NCI-H345 treated with DMSO at 0.1 percent for 48 hours (cell line): ENCODE measurements around the gene TNNC2.
"Not testable (repeated sequence)": the region's sequence is repeated elsewhere in the genome, so short reads cannot be mapped to it uniquely, and the experiment has no call there.

Experiments
- DNase-seq: peaks from one replicate; lab custom pipeline; 2025; ENCODE audit not compliant: unreplicated experiment; lab: John Stamatoyannopoulos, UW

Gene TNNC2

DNA sequence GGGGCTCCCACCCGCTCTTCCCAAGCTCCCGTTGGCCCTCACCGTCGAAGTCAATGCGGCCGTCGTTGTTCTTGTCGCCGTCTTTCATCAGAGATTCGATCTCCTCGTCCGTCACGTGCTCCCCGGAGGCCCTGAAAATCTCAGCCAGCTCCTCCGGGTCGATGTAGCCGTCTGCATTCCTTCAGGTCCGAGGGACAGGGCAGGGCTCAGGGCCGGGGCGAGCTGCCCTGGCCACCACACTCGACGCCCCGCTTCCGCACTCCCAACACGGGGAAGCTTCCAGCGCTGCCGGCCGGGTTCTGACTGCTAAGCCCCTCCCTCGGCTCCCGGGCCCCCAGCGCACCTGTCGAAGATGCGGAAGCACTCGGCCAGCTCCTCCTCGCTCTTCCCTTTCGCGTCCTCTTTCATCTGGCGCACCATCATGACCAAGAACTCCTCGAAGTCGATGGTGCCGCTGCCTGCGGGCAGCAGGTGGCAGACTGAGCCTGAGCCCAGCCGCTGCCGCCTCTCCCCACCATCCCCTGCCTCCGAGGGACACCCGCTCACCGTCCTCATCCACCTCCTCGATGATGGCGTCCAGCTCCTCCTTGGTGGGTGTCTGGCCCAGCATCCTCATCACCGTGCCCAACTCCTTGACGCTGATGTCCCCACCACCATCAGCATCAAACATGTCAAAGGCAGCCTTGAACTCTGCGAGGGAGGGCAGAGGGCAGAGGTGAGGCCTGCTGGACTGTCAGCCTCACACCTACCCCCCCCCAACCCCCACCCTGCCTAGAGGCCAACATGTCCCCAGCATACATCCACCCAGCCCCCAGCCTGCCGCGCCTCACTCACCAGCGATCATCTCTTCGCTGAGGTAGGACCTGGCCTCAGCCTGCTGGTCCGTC lies 2.9 kb downstream of the TNNC2 start:
- no peak for DNase-seq

DNA sequence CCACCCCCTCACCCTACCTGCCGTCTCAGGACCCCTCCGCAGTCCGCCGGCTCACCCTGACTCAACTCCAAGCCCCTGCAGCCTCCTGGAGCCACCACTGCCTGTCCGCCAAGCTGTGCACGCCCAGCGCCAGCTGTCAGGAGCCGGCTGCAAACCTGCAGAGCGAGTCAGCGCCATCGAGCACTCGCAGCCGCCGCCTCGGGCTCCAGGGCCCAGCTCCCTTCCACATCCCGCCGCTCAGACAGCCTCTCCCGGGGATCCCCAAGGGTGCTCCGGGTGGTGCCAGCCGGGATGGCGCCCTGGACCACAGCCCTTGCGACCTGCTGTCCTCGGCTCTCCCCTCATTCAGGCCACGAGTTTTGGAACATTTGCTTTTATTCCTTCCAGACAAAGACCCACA lies 4.3 kb downstream of the TNNC2 start:
- DNase-seq = no peak

- DNase-seq = no peak
Measured at GRCh38 chr20:45821947-45822346, 5.2 kb downstream of the TNNC2 start.

GRCh38 chr20:45819466-45819865 lies 7.6 kb downstream of the TNNC2 start:
- no peak for DNase-seq

DNA sequence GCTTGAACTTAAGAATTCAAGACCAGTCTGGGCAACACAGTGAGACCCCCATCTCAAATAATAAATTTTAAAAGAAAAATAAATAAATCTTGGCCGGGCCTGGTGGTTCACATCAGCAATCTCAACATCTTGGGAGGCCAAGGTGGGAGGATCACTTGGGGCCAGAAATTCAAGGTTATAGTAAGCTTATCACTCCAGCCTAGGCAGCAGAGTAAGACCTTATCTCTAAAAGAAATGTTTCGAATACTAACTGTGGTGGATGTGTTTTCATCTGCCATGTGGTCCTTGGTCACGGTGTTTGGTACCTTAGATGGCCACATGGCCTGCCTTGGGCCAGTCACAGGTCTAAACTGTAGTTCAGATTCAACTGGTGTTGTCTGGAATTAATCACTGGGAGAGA lies 8.9 kb downstream of the TNNC2 start:
- no peak for DNase-seq

- DNase-seq = no peak
Measured at GRCh38 chr20:45817376-45818194, 9.5 kb downstream of the TNNC2 start.

DNA sequence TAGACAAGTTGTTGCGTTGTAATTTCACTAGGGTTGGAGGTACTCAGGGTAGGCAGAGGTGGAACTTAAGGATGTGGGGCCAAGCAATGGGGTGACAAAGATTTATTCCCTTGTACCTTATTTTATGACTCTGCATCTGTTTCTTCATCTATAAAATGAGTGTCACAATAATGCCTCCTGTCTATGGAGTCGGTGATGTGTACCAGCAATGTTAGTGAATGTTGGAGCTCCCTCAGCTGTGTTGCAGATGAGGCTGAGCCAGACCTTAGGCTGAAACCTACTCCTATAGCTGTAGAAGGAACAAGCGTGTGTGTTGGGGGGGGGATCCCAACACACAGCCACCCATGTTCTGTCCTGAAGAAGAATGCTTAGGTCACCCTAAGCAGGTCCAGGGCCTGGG lies 10.2 kb downstream of the TNNC2 start:
- DNase-seq = no peak

DNA sequence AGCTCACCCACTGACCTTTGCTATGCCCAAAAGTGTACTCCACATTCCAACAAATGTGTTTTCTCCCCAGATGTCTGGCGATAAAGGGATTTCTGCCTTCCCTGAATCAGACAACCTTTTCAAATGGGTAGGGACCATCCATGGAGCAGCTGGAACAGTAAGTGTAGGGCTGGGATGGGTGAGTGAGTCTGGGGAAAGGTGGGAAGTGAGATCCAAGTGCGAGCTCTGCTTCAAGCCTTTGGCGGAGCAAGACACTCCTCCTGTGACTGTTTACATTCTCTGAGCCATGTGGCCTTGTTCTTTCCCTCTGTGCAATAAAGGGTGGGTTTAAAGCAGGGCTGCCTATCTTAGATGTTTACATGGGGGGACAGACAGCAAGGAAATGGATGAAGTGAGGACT lies 12.8 kb downstream of the TNNC2 start:
- DNase-seq = no peak

DNA sequence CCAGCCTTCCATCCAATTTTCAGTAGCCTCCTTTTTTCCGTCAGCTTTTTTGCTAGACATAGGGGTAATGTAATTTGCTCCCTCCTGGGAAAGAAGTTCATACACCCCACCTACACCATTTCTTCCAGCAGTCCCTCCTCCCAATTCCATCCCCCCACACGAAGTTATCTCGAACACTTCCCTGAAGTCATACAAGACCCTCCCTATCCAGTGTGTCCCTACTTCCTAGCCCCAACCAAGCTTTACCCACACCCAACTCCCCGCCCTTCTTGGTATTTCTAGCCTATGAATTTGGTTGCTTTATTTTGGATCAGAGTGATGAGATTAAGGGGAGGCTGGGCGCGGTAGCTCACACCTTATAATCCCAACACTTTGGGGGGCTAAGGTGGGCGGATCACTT lies 13.6 kb downstream of the TNNC2 start:
- no peak for DNase-seq

DNA sequence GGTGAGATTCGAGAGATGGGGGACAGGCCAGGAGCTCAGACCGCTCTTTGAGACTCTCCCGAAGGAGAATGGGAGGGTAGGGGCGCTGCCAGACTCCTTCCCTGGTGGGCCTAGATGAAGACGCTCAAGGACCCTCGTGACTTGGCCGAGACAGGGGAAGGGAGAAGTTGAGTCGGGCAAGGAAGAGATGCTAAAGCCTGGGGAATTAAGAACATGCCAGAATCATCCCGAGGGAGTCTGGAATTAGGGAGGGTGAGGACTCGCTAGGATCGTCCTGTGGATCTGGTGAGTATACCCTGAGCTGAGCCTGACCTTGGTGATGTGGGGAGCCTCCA lies 14.1 kb downstream of the TNNC2 start:
- DNase-seq = no peak

DNA sequence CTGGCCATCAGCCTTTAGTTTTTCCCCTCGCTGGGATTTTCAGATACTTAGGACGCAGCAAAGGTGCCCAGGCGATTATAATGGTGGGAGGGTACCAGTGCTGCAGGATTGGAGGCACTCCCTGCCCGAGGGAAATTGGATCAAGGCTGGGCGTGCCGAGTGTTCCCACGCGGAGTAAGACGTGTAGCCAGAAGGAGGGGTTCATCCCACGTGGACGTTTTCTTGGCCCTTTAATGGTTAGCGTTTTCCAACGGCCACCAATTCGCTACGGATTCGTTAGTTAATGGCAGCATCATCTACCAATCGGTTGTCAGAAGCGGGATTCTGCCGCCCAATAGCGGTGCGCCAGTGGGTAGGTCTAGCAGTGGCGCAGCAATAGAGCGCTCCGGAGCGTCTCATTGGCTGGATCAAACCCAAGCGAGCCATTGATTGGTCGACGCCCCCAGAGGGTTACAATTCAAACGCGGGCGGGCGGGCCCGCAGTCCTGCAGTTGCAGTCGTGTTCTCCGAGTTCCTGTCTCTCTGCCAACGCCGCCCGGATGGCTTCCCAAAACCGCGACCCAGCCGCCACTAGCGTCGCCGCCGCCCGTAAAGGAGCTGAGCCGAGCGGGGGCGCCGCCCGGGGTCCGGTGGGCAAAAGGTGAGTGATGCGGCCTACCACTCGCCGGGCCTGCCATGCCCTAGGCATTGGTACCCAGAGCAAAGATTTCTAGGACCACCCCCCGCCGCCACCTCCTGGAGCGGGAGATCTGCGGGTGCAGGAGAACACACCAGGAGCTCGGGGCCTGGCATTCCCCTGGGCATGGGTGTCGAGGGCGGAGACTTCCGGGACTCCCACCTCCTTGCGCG lies 14.7 kb downstream of the TNNC2 start, which contains the start of gene UBE2C:
TSS of gene UBE2C (plus strand) at position 488 of the 849 bp plus-strand sequence. CDS start at position 540, 52 bp downstream.
- peak; percentile 98 for DNase-seq

DNA sequence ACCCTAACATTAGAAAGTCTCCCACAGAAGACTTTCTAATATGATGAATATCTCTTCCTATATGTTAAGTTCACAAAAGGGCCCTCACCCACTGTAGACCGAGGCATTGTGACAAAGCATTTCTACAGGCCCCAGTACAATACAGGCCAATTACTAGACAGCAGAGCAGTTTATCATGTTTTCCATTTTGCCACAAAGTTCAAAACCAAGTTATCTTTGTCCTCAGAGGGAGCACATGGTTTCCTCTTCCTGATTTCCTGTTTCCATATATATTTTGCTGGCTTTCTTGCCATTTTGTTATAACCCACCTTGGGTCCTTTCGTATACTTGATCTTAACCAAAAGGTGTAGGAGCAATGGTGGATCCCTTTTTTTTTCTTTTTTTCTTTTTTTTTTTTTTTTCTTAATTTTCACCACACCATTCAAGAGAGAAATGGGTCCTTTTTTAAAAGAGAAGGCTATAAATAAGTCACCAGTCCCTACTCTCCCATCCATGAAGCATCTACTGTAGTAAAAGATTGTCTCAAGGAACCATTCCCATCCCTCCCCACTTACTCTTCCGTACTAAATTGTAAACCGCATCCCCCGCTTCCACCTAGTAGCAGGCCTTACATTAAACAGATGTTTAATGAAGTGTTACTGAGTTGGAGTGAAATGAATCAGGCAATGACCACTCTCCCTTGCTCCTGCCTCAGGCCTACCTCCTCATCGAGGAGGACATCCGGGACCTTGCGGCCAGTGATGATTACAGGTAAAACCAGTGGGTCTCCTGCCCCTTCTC lies 16.7 kb downstream of the TNNC2 start:
- no peak for DNase-seq

DNA sequence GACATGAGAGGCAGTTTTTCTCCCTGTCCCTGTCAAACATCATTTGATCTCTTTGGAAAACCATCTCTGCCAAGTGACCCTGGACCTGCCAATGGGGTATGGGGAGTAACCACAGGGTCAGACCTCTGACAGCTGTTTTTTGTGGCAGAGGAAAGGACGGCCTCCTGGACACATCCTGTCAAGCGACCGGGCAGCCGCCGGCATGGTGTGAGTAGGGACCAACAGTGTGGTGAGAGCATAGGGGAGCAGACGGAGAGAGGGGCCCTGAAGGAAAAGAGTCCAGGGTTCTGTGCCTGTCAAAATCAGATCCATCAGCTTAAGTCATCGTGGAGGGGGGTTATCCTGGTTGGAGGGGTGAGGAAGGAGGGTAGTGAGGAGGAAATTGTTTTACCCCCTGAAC lies 25.3 kb downstream of the TNNC2 start:
- DNase-seq = no peak

GRCh38 chr20:45798935-45799642 lies 28.0 kb downstream of the TNNC2 start:
- DNase-seq = peak; percentile 62

- DNase-seq = not testable (repeated sequence)
Measured at GRCh38 chr20:45797955-45798354, 29.2 kb downstream of the TNNC2 start.

GRCh38 chr20:45797510-45797909 lies 29.6 kb downstream of the TNNC2 start:
- not testable (repeated sequence) for DNase-seq

GRCh38 chr20:45796337-45797065 lies 30.6 kb downstream of the TNNC2 start:
- no peak for DNase-seq

- no peak for DNase-seq
Measured at GRCh38 chr20:45792317-45793118, 34.6 kb downstream of the TNNC2 start.
